Measurements from ENCODE around the gene GM2A.
A peak's percentile ranks its signal among the peaks of the same experiment; 100 is the strongest.

GM2A gene

GRCh38 chr5:151252762-151253604 is at the start of gene GM2A:
TSS of gene GM2A (plus strand) at chr5:151253185. CDS start at chr5:151253217, 32 bp downstream.
- DNase-seq, result peak; percentile 85

GRCh38 chr5:151204051-151204450 is 48.9 kb upstream of the GM2A start:
- DNase-seq, result no peak

GRCh38 chr5:151205411-151205810 is 47.6 kb upstream of the GM2A start:
- no peak for DNase-seq

- DNase-seq, result no peak
These were observed 44.5 kb upstream of the GM2A start for GRCh38 chr5:151208481-151208914.

- no peak for DNase-seq
These were observed 40.6 kb upstream of the GM2A start for GRCh38 chr5:151212406-151212798.

GRCh38 chr5:151213803-151214613 is 39.0 kb upstream of the GM2A start:
- DNase-seq, result no peak

- no peak for DNase-seq
These were observed 38.1 kb upstream of the GM2A start for GRCh38 chr5:151214614-151215545.

GRCh38 chr5:151215546-151215880 is 37.5 kb upstream of the GM2A start:
- no peak for DNase-seq

- no peak for DNase-seq
These were observed 36.2 kb upstream of the GM2A start for GRCh38 chr5:151216781-151217180.

- no peak for DNase-seq
These were observed 34.8 kb upstream of the GM2A start for GRCh38 chr5:151218177-151218576.

GRCh38 chr5:151219138-151219537 is 33.8 kb upstream of the GM2A start:
- DNase-seq, result no peak

- no peak for DNase-seq
These were observed 33.2 kb upstream of the GM2A start for GRCh38 chr5:151219789-151220188.

- DNase-seq, result no peak
These were observed 31.4 kb upstream of the GM2A start for GRCh38 chr5:151221574-151221973.

GRCh38 chr5:151222054-151222789 is 30.8 kb upstream of the GM2A start:
- DNase-seq, result no peak

GRCh38 chr5:151222790-151223446 is 30.1 kb upstream of the GM2A start:
- no peak for DNase-seq

- DNase-seq, result peak; percentile 0
These were observed 29.3 kb upstream of the GM2A start, which contains the start of gene CCDC69 for GRCh38 chr5:151223447-151224264. TSS of gene CCDC69 (minus strand) at chr5:151224092. CDS start at chr5:151223970, 122 bp downstream.

GRCh38 chr5:151224372-151224771 is 28.6 kb upstream of the GM2A start:
- DNase-seq, result no peak

GRCh38 chr5:151225071-151225470 is 27.9 kb upstream of the GM2A start:
- no peak for DNase-seq

GRCh38 chr5:151225475-151225874 is 27.5 kb upstream of the GM2A start:
- no peak for DNase-seq

GRCh38 chr5:151227918-151228447 is 25.0 kb upstream of the GM2A start:
- no peak for DNase-seq

Measured in DMS153 (cell line).